ENCODE measurements around the gene PDE7B.

Gene PDE7B

GRCh38 chr6:136161950-136162349 is 310.4 kb downstream of the PDE7B start:
- no peak overlapping the region for H3K4me2 ChIP-seq (ENCODE audit: low read length)
- no peaks in the 10 kb centered on the region for H3K27me3 ChIP-seq (ENCODE audit: insufficient read depth, low read length)
- H3K36me3 ChIP-seq (ENCODE audit: insufficient read depth, low read length): no peaks in the 10 kb centered on the region
- no peaks in the 10 kb centered on the region for H3K79me2 ChIP-seq (ENCODE audit: insufficient read depth, low read length)
- H3K27ac ChIP-seq (ENCODE audit: low read depth, low read length, poor library complexity, severe bottlenecking): no peak overlapping the region
- H2AFZ ChIP-seq (ENCODE audit: low read length): no peak overlapping the region
- H4K20me1 ChIP-seq (ENCODE audit: insufficient read depth, low read length): no peaks in the 10 kb centered on the region
- no peak overlapping the region for H3K4me3 ChIP-seq (ENCODE audit: low read depth, low read length, poor library complexity, severe bottlenecking)
- no peak for TF ChIP-seq EZH2 (IDR thresholded peaks at IDR 0.05; ENCODE audit: borderline replicate concordance, low read length)
- TF ChIP-seq, protein P1, sequence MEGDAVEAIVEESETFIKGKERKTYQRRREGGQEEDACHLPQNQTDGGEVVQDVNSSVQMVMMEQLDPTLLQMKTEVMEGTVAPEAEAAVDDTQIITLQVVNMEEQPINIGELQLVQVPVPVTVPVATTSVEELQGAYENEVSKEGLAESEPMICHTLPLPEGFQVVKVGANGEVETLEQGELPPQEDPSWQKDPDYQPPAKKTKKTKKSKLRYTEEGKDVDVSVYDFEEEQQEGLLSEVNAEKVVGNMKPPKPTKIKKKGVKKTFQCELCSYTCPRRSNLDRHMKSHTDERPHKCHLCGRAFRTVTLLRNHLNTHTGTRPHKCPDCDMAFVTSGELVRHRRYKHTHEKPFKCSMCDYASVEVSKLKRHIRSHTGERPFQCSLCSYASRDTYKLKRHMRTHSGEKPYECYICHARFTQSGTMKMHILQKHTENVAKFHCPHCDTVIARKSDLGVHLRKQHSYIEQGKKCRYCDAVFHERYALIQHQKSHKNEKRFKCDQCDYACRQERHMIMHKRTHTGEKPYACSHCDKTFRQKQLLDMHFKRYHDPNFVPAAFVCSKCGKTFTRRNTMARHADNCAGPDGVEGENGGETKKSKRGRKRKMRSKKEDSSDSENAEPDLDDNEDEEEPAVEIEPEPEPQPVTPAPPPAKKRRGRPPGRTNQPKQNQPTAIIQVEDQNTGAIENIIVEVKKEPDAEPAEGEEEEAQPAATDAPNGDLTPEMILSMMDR (IDR thresholded peaks at IDR 0.05; ENCODE audit: low read length): no peak
- H3K9ac ChIP-seq (ENCODE audit: low read length): no peak overlapping the region
- H3K9me2 ChIP-seq (ENCODE audit: low read depth, low read length): no peaks in the 10 kb centered on the region
- H3K4me1 ChIP-seq (ENCODE audit: insufficient read depth, low read length, severe bottlenecking): no peaks in the 10 kb centered on the region
- H3K9me3 ChIP-seq (ENCODE audit: low read length): no peaks in the 10 kb centered on the region
- H3F3A ChIP-seq (ENCODE audit: insufficient read depth, low read length): no peaks in the 10 kb centered on the region

GRCh38 chr6:136163260-136163659 is 311.8 kb downstream of the PDE7B start:
- Histone ChIP-seq H3K36me3 (ENCODE audit: insufficient read depth, low read length) (no peaks in the 10 kb centered on the region), H3F3A (ENCODE audit: insufficient read depth, low read length) (no peaks in the 10 kb centered on the region), H2AFZ (ENCODE audit: low read length) (no peak overlapping the region), H3K9me3 (ENCODE audit: low read length) (no peaks in the 10 kb centered on the region), H3K9me2 (ENCODE audit: low read depth, low read length) (no peaks in the 10 kb centered on the region), H3K27me3 (ENCODE audit: insufficient read depth, low read length) (no peaks in the 10 kb centered on the region), H3K9ac (ENCODE audit: low read length) (no peak overlapping the region), H4K20me1 (ENCODE audit: insufficient read depth, low read length) (no peaks in the 10 kb centered on the region), H3K27ac (ENCODE audit: low read depth, low read length, poor library complexity, severe bottlenecking) (no peak overlapping the region), H3K4me2 (ENCODE audit: low read length) (no peak overlapping the region), H3K4me3 (ENCODE audit: low read depth, low read length, poor library complexity, severe bottlenecking) (no peak overlapping the region), H3K79me2 (ENCODE audit: insufficient read depth, low read length) (no peaks in the 10 kb centered on the region), H3K4me1 (ENCODE audit: insufficient read depth, low read length, severe bottlenecking) (no peaks in the 10 kb centered on the region)
- TF ChIP-seq, protein P1 (IDR thresholded peaks at IDR 0.05; ENCODE audit: low read length): no peak
- TF ChIP-seq EZH2 (IDR thresholded peaks at IDR 0.05; ENCODE audit: borderline replicate concordance, low read length): no peak

DNA sequence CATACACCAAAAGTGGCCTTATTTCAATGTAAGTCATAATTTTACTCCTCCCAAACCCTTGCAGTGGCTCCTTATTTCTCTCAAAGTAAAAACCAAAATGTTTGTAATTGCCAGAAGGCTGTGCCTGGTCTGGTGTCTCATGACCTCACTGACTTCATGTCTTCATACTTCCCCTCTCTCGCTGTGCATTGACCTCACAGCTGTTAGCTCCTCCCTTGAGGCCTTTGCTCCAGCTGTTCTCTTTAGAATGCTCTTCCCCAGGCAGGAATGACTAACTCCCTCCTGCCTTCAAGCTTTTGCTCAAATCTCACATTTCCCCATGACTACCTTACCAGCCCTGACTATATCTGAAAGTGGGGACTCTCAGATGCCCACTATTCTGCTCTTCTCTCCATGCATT is 315.3 kb downstream of the PDE7B start:
- no peaks in the 10 kb centered on the region for H4K20me1 ChIP-seq (ENCODE audit: insufficient read depth, low read length)
- no peak overlapping the region for H3K4me3 ChIP-seq (ENCODE audit: low read depth, low read length, poor library complexity, severe bottlenecking)
- H2AFZ ChIP-seq (ENCODE audit: low read length): no peak overlapping the region
- H3K79me2 ChIP-seq (ENCODE audit: insufficient read depth, low read length): no peaks in the 10 kb centered on the region
- no peaks in the 10 kb centered on the region for H3K9me2 ChIP-seq (ENCODE audit: low read depth, low read length)
- TF ChIP-seq, protein P1 (IDR thresholded peaks at IDR 0.05; ENCODE audit: low read length): no peak
- no peak for TF ChIP-seq EZH2 (IDR thresholded peaks at IDR 0.05; ENCODE audit: borderline replicate concordance, low read length)
- H3K36me3 ChIP-seq (ENCODE audit: insufficient read depth, low read length): no peaks in the 10 kb centered on the region
- H3K9ac ChIP-seq (ENCODE audit: low read length): no peak overlapping the region
- H3K27ac ChIP-seq (ENCODE audit: low read depth, low read length, poor library complexity, severe bottlenecking): no peak overlapping the region
- H3K4me2 ChIP-seq (ENCODE audit: low read length): no peak overlapping the region
- H3K9me3 ChIP-seq (ENCODE audit: low read length): no peaks in the 10 kb centered on the region
- no peaks in the 10 kb centered on the region for H3F3A ChIP-seq (ENCODE audit: insufficient read depth, low read length)
- H3K27me3 ChIP-seq (ENCODE audit: insufficient read depth, low read length): no peaks in the 10 kb centered on the region
- no peaks in the 10 kb centered on the region for H3K4me1 ChIP-seq (ENCODE audit: insufficient read depth, low read length, severe bottlenecking)

All from OCI-LY1 (cell line).